Measurements from ENCODE around the gene YPEL3. TPM values are rescaled to one million over a fixed set of nuclear protein-coding genes. Genes with fewer than 3 reads are reported as not detected.

YPEL3 gene
- total RNA-seq, 2 donors from 2014 or later = 28.3 to 84.8 TPM

DNA sequence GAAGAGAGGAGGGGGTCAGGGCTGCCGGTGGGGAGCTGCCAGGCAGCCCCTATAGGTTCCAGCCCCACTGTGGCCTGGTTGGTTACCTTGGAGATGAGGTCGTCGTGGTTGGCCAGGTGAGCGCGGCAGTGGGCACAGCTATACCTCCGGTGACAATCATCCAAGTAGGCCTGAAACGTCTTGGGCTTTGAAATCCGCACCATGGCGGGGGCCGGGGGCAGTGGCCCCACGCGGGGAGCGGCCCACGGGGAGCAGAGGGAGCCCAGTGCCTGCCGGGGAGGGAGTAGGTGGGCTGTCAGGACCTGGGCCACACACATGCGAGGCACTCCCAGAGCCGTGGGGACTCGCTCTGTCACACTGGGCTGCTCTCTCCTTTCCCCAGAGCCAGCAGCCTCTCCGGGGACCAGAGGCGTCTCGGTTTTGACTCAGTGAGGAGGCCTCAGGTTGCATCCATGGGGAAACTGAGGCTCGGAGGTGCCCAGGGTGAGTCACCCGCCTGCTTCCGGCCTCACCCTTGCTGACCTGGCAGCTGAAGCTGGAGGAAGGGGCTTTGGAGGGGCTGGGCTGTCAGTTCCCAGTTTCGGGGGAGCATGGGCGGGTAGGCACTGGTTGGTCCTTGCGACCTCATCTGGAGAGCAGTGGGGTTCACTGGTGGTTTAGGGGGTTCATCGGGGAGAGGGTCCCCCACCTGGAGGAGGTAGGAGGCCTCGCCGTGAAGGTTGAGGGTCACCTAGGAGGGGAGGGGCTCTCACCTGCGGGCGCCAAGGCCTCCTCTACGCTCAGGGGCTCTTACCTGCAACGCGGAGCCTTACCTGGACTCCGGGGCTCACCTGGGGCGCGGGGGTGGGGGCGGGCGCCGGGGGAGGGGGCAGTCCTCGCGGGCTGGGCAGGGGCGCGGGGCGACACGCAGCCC is 591 bp downstream of the YPEL3 start:
- Histone ChIP-seq H3K4me1 (peaks cover 46% of the 10 kb centered on the region), H3K9me3 (no peaks in the 10 kb centered on the region), H3K27ac (peak overlapping the region; percentile 90 to 98 (median 92)), H3K4me3 (peak overlapping the region; percentile 53 to 73), H3K36me3 (replicated peaks in 1 of 2; ENCODE audit: insufficient read depth in 1 of 2, low read depth in 2 of 2) (peaks cover 0 to 2% of the 10 kb centered on the region in 2 donors), H3K27me3 (no peaks in the 10 kb centered on the region)
- 5 to 7% methylated on average over 5 to 46 of the region's 47 CpGs for WGBS, 2 donors
- intact Hi-C loops (cut with DNase I) = no loop called here
- DNase-seq = peak; percentile 29 to 47 (median 40)
- ATAC-seq = peak; percentile 8
- no peak for TF ChIP-seq POLR2A (IDR thresholded peaks at IDR 0.05)
- TF ChIP-seq, protein P1, sequence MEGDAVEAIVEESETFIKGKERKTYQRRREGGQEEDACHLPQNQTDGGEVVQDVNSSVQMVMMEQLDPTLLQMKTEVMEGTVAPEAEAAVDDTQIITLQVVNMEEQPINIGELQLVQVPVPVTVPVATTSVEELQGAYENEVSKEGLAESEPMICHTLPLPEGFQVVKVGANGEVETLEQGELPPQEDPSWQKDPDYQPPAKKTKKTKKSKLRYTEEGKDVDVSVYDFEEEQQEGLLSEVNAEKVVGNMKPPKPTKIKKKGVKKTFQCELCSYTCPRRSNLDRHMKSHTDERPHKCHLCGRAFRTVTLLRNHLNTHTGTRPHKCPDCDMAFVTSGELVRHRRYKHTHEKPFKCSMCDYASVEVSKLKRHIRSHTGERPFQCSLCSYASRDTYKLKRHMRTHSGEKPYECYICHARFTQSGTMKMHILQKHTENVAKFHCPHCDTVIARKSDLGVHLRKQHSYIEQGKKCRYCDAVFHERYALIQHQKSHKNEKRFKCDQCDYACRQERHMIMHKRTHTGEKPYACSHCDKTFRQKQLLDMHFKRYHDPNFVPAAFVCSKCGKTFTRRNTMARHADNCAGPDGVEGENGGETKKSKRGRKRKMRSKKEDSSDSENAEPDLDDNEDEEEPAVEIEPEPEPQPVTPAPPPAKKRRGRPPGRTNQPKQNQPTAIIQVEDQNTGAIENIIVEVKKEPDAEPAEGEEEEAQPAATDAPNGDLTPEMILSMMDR (IDR thresholded peaks at IDR 0.05) = no peak

DNA sequence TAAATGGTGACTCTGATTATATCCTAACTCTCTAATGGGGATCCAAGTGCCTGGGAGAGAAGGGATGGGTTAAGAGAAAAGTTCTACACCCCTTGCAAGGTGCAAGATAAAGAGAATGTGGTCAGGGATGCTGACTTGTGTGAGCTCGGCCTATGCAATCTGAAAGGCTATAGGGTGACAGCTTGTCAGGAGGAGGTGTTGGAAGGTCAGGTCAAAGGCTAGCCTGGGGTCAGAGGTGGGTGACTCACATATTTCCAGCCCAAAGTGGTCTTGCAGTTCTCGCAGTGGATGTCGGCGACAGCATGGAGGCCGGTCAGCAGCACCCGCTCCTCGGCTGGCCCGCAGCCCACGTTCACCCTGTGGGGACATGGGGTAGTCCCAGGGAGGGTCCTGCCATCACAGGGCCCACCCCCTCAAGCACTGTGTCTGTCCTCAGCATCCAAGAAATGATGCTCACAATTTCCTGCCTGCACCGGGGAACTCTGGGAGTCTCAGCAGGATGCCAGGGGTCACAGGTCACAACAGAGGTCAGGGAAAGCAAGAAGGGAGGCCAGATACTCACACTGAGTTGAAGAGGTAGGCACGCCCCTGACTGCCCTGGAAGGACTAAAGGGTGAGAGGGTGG is 1.4 kb downstream of the YPEL3 start:
- no peak for ATAC-seq
- intact Hi-C loops (cut with DNase I) = no loop called here

DNA sequence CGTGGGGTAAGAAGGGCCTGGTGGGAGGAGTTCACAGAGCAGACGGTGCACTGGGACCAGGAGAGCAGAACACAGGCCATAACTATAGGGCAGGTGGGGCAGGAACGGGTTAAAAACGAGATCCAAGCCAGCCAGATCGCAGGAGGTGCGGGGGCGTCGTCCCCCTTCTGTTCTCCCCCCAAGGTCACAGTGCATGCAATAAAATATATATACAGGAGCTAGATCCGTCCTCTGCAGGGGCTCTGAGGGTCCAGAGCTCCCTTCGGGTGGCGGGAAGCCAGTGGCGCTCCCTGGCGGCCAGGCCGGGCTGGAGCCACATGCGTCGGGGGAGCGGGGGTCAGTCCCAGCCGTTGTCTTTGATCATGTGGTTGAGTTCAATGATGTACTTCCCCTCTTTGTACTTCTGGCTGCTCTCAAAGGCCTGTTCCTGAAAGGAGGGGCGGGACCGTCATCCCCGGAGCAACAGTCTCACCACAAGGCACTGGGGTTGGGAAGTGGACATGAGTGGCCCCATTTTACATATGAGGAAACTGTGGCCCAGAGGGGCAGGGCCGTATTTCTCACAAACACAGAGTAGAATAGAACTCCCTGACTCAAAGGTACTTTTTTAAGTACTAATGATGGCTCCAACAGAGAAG is 3.5 kb downstream of the YPEL3 start:
- Histone ChIP-seq H3K27me3 (no peaks in the 10 kb centered on the region), H3K4me1 (peaks cover 46% of the 10 kb centered on the region)

More for the DNA sequence above, 1.4 kb downstream of the YPEL3 start:
- peak overlapping the region; percentile 53 to 73 for H3K4me3 ChIP-seq
- no peak for DNase-seq
- peaks cover 0 to 2% of the 10 kb centered on the region in 2 donors for H3K36me3 ChIP-seq (replicated peaks in 1 of 2; ENCODE audit: insufficient read depth in 1 of 2, low read depth in 2 of 2)
- no peaks in the 10 kb centered on the region for H3K9me3 ChIP-seq
- TF ChIP-seq POLR2A (IDR thresholded peaks at IDR 0.05) = no peak
- TF ChIP-seq, protein P1 (IDR thresholded peaks at IDR 0.05) = no peak
- 57 to 73% methylated on average over 5 to 11 of the region's 11 CpGs for WGBS, 2 donors
- H3K27ac ChIP-seq = peak overlapping the region; percentile 90 to 98 (median 92)
- no peaks in the 10 kb centered on the region for H3K27me3 ChIP-seq
- H3K4me1 ChIP-seq = peaks cover 46% of the 10 kb centered on the region

More for the DNA sequence above, 3.5 kb downstream of the YPEL3 start:
- H3K27ac ChIP-seq = peak overlapping the region; percentile 50 to 80 (median 77)
- TF ChIP-seq, protein P1 (IDR thresholded peaks at IDR 0.05) = peak in 5 of 7 experiments; percentile 28 to 49 (median 39)
- TF ChIP-seq POLR2A (IDR thresholded peaks at IDR 0.05) = no peak
- ATAC-seq = peak; percentile 4
- H3K4me3 ChIP-seq = no peak overlapping the region
- H3K36me3 ChIP-seq (replicated peaks in 1 of 2; ENCODE audit: insufficient read depth in 1 of 2, low read depth in 2 of 2) = peaks cover 0 to 2% of the 10 kb centered on the region in 2 donors
- intact Hi-C loops (cut with DNase I) = no loop called here
- no peaks in the 10 kb centered on the region for H3K9me3 ChIP-seq
- 12 to 25% methylated on average over 15 to 22 of the region's 22 CpGs for WGBS, 2 donors
- DNase-seq = peak; percentile 57 to 82 (median 62)

All from body of pancreas (tissue), 4 donors.